Spleen (tissue), 11 donors: Measurements from ENCODE around the gene ADCK2. TPM values are rescaled to one million over a fixed set of nuclear protein-coding genes. Genes with fewer than 3 reads are reported as not detected.

Source experiments
- DNase-seq: peaks from one replicate; pipeline ENCODE4 v3.0.0-alpha.2; 2020
- H3K27ac ChIP-seq, 8 donors: fragments of 200-600 bp; sonication (generic) in 7 of 8; 1 replicate in 4 of 8; 2 replicates in 4 of 8; pipeline versions ENCODE4 v1.5.0 to v1.8.0; 2016 to 2021; ENCODE audit warnings: inconsistent platforms in 4 of 8, mild to moderate bottlenecking in 4 of 8, moderate library complexity in 1 of 8
- H3K27me3 ChIP-seq, 7 donors: fragments of 200-600 bp; sonication (generic) in 6 of 7; replicated peaks in 1 of 7; 1 replicate in 4 of 7; 2 replicates in 3 of 7; pipeline versions ENCODE4 v1.5.0 to v1.8.0; 2016 to 2021; ENCODE audit warnings: inconsistent platforms in 3 of 7, mild to moderate bottlenecking in 1 of 7
- H3K36me3 ChIP-seq, 6 donors: fragments of 200-600 bp; sonication (generic) in 5 of 6; 1 replicate in 4 of 6; 2 replicates in 2 of 6; pipeline versions ENCODE4 v1.5.0 to v1.8.0; 2016 to 2021; ENCODE audit warnings: inconsistent platforms in 2 of 6
- H3K4me1 ChIP-seq, 6 donors: fragments of 200-600 bp; sonication (generic) in 5 of 6; 1 replicate in 3 of 6; 2 replicates in 3 of 6; pipeline versions ENCODE4 v1.5.0 to v1.8.0; 2016 to 2021; ENCODE audit warnings: inconsistent platforms in 3 of 6
- H3K4me3 ChIP-seq, 8 donors: fragments of 200-600 bp; sonication (generic) in 7 of 8; 1 replicate in 4 of 8; 2 replicates in 4 of 8; pipeline versions ENCODE4 v1.5.0 to v1.8.0; 2016 to 2021; ENCODE audit warnings: inconsistent platforms in 4 of 8, mild to moderate bottlenecking in 4 of 8, moderate library complexity in 2 of 8
- H3K9me3 ChIP-seq, 8 donors: fragments of 200-600 bp; sonication (generic) in 7 of 8; 1 replicate in 4 of 8; 2 replicates in 4 of 8; pipeline versions ENCODE4 v1.5.0 to v1.8.0; 2016 to 2021; ENCODE audit warnings: inconsistent platforms in 4 of 8
- POLR2A ChIP-seq, 3 donors: fragments of 450-650 bp; IDR thresholded peaks; one replicate each; pipeline ENCODE4 v1.5.1; 2017; ENCODE audit warnings: antibody characterized with exemption in 3 of 3, mild to moderate bottlenecking in 1 of 3
- POLR2AphosphoS5 ChIP-seq, 3 donors: sonication (generic); formaldehyde crosslinking; IDR thresholded peaks; one replicate each; pipeline ENCODE4 v1.5.1; 2017; ENCODE audit warnings: antibody characterized with exemption in 3 of 3
- WGBS, 5 donors: extraction: QIAGEN DNeasy Blood & Tissue Kit in 3 of 5; methylation state at CpG; one replicate each; pipeline versions ENCODE4 v1.1.5 to v1.1.7; 2013 to 2018; 5-methylcytosine and 5-hydroxymethylcytosine counted together
- intact Hi-C: fragments of 100-400 bp; cut with DNase I; formaldehyde crosslinking; loops from one replicate; pipeline ENCODE4 v1.15.0; 2023; ENCODE audit warnings: low total_unique reads
- polyA plus RNA-seq, 3 donors: library from polyadenylated mRNA; stranded (reverse); fragments of 200-250 nt; gene quantifications; one replicate each; pipeline ENCODE4 v1.2.1, GENCODE V29; 2013
- total RNA-seq, 7 donors: library from RNA; depleted of rRNA in 3 of 7; stranded (reverse); fragments of >200 nt in 3 of 7; fragmentation: NEBNext Ultra II Directional in 4 of 7; extraction: Animal tissue kit (Norgen Biotek cat#: 25700) in 4 of 7; gene quantifications; one replicate each; pipeline versions ENCODE4 v1.1.0 to v1.2.1, GENCODE V29; 2016 to 2021
- TF ChIP-seq, protein P1 (sequence below), 11 experiments: fragments of 200-600 bp in 7 of 11; fragments of 450-650 bp in 4 of 11; sonication (generic) in 4 of 11; IDR thresholded peaks in 8 of 11; conservative IDR thresholded peaks in 3 of 11; 1 replicate in 7 of 11; 2 replicates in 4 of 11; pipeline versions ENCODE4 v1.4.0 to v1.8.0; 2016 to 2021; ENCODE audit warnings: antibody characterized with exemption in 11 of 11, inconsistent platforms in 4 of 11, mild to moderate bottlenecking in 1 of 11
- donor health status: healthy with polysubstance abuse.
- donor health status: DM: no; HTN: no; CAD: no; lungs with moderate emphysema.
- donor health status: DM: no; HTN: no; CAD: no.
- donor health status: Bipolar disorder and iron deficiency.
- donor health status: healthy.
- donor health status: DM: no; HTN: no; CAD: no.
- donor health status: DM: yes; HTN: yes; CAD: no.

Gene ADCK2
- total and polyA plus RNA-seq, 10 donors, result 10.6 to 25.2 (median 18.5) TPM

DNA sequence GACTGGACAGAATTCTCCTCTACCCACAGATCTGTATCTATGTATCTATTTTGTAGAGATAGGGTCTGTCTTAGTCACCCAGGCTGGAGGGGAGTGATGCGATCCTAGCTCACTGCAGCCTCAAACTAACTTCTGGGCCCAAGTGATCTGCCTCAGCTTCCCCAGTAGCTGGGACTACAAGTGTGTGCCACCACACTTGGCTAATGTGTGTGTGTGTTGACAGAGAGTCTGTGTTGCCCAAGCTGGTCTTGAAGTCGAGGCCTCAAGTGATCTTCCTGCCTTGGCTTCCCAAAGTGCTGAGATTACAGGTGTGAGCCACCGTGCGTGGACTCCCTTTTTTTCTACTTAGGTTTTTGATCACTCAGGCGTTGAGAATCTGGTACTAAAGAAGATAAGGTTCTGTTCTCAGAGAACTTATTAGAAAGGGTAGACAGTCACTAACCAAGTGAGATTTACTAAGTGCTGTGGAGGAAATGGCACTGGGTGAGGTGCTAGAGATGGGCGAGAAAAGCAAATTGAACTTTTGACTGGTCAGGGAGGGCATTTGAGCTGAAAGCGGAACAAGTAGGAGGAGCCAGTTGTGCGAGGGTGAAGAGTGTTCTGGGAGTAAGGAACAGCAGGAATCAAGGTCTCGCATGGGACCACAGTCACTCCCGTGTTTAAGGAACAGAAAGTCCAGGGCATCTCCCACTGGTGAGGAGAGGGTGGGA lies 41.7 kb downstream of the ADCK2 start:
- Histone ChIP-seq H3K4me3 (no peak overlapping the region), H3K4me1 (peaks cover 0 to 4% (median under 1%) of the 10 kb centered on the region in 6 donors), H3K27ac (no peak overlapping the region), H3K9me3 (no peaks in the 10 kb centered on the region), H3K27me3 (no peaks in the 10 kb centered on the region), H3K36me3 (peaks cover 0 to 17% (median 0%) of the 10 kb centered on the region in 6 donors)
- intact Hi-C loops, result no loop called here
- TF ChIP-seq, protein P1, sequence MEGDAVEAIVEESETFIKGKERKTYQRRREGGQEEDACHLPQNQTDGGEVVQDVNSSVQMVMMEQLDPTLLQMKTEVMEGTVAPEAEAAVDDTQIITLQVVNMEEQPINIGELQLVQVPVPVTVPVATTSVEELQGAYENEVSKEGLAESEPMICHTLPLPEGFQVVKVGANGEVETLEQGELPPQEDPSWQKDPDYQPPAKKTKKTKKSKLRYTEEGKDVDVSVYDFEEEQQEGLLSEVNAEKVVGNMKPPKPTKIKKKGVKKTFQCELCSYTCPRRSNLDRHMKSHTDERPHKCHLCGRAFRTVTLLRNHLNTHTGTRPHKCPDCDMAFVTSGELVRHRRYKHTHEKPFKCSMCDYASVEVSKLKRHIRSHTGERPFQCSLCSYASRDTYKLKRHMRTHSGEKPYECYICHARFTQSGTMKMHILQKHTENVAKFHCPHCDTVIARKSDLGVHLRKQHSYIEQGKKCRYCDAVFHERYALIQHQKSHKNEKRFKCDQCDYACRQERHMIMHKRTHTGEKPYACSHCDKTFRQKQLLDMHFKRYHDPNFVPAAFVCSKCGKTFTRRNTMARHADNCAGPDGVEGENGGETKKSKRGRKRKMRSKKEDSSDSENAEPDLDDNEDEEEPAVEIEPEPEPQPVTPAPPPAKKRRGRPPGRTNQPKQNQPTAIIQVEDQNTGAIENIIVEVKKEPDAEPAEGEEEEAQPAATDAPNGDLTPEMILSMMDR (IDR thresholded peaks at IDR 0.05 in 8 of 11, conservative IDR thresholded peaks at IDR 0.05 in 3 of 11), result no peak
- TF ChIP-seq POLR2AphosphoS5 (IDR thresholded peaks at IDR 0.05) (no peak), POLR2A (IDR thresholded peaks at IDR 0.05) (no peak)
- 83 to 90% (median 89%) methylated on average over 10 of the region's 10 CpGs for WGBS, 5 donors
- DNase-seq, result no peak

DNA sequence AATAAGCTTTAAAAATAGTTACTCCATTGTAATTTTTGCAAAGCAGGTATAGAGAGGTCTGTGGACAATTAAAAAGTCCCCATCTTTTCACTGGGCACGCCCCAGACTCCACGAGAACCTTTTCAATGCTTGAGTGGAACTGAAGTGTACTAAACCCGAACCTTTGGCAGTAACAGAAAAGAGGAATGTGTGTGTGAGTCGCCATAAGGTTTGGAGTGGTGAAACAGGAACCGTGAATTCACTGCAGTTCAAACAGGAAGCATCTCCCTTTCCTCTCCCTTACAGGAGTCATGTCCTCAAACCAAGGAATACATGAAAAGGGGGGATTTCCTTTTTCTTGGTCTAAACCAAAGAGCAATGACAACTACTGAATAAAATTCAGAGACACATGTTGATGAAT lies 47.0 kb downstream of the ADCK2 start:
- H3K4me1 ChIP-seq, result peaks cover 0 to 19% (median 4%) of the 10 kb centered on the region in 6 donors
- no peak overlapping the region for H3K4me3 ChIP-seq
- DNase-seq, result no peak
- H3K36me3 ChIP-seq, result peaks cover 0 to 17% (median 0%) of the 10 kb centered on the region in 6 donors
- WGBS, 5 donors, result 27 to 39% (median 38%) methylated on average over 5 of the region's 5 CpGs
- no peaks in the 10 kb centered on the region for H3K27me3 ChIP-seq
- H3K9me3 ChIP-seq, result no peaks in the 10 kb centered on the region
- intact Hi-C loops, result loop anchor here (5.0 kb wide), 1 partner anchor 53 kb away; no protein-coding TSS in a partner anchor
- H3K27ac ChIP-seq, result no peak overlapping the region
- TF ChIP-seq, protein P1 (IDR thresholded peaks at IDR 0.05 in 8 of 11, conservative IDR thresholded peaks at IDR 0.05 in 3 of 11), result no peak
- TF ChIP-seq POLR2A (IDR thresholded peaks at IDR 0.05), result no peak
- no peak for TF ChIP-seq POLR2AphosphoS5 (IDR thresholded peaks at IDR 0.05)

DNA sequence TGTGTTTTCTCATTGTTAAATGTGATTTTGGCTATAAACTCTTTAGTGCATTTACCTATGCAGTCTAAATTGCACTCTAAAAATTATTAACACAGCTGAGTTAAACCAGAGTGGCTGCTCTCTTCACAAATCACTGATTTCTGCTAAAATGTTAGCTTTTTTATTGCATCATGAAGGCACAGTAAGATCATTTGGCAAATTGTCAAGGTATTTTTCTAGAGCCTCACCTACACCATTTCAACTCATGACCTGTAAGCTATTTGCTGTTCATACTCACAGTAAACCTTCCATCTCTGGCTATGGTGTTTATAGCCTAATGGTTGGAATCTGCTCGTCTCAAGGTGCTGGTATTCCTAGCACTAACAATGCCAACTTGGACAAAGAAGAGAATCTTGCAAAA lies 49.5 kb downstream of the ADCK2 start:
- Histone ChIP-seq H3K4me3 (no peak overlapping the region), H3K36me3 (peaks cover 0 to 22% (median 7%) of the 10 kb centered on the region in 6 donors), H3K4me1 (peaks cover 0 to 19% (median 4%) of the 10 kb centered on the region in 6 donors), H3K27ac (no peak overlapping the region), H3K9me3 (no peaks in the 10 kb centered on the region), H3K27me3 (no peaks in the 10 kb centered on the region)
- DNase-seq, result no peak
- 83 to 97% (median 92%) methylated on average over 1 of the region's 1 CpG for WGBS, 5 donors
- intact Hi-C loops, result loop anchor here (5.0 kb wide), 1 partner anchor 50 kb away; no protein-coding TSS in a partner anchor
- TF ChIP-seq, protein P1 (IDR thresholded peaks at IDR 0.05 in 8 of 11, conservative IDR thresholded peaks at IDR 0.05 in 3 of 11), result no peak

DNA sequence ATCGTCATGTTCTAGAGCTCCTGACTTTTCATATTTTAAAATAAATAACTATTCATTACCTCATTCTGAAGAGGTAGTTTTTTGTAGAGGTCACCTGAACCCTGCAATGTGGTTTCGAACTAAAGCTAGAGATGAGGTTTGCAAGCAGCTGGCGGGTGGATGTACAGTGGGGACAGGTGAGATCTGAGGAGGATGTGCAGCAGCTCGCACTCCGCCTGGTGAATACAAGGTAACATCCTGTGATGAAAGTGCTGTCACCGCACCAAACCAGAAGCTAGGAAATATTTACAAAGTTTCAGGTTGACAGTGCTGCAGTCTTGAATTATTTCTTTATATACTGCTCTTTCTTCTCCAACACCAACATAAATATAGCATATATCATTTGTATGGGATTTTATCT lies 50.3 kb downstream of the ADCK2 start:
- Histone ChIP-seq H3K36me3 (peaks cover 0 to 22% (median 7%) of the 10 kb centered on the region in 6 donors), H3K27me3 (no peaks in the 10 kb centered on the region), H3K27ac (no peak overlapping the region), H3K4me1 (peaks cover 0 to 19% (median 4%) of the 10 kb centered on the region in 6 donors), H3K9me3 (no peaks in the 10 kb centered on the region), H3K4me3 (no peak overlapping the region)
- intact Hi-C loops, result loop anchor here (5.0 kb wide), 1 partner anchor 49 kb away; no protein-coding TSS in a partner anchor
- 59 to 80% (median 71%) methylated on average over 6 of the region's 6 CpGs for WGBS, 5 donors
- DNase-seq, result no peak
- TF ChIP-seq, protein P1 (IDR thresholded peaks at IDR 0.05 in 8 of 11, conservative IDR thresholded peaks at IDR 0.05 in 3 of 11), result no peak
- no peak for TF ChIP-seq POLR2AphosphoS5 (IDR thresholded peaks at IDR 0.05)
- TF ChIP-seq POLR2A (IDR thresholded peaks at IDR 0.05), result no peak
